Parathyroid adenoma (tissue), 2 donors: Measurements from ENCODE around the gene EMP1.

Source experiments
- H2AFZ ChIP-seq: fragments of 300-600 bp; sonication (generic); one replicate; pipeline ENCODE4 v1.7.0; 2017; ENCODE audit warnings: antibody characterized with exemption, mild to moderate bottlenecking
- H3K27ac ChIP-seq: fragments of 300-600 bp; sonication (generic); one replicate; pipeline ENCODE4 v1.7.0; 2017
- H3K27me3 ChIP-seq: fragments of 300-600 bp; sonication (generic); one replicate; pipeline ENCODE4 v1.7.0; 2017; ENCODE audit warnings: low read length; ENCODE audit not compliant: control insufficient read depth, insufficient read depth
- H3K36me3 ChIP-seq: fragments of 300-600 bp; sonication (generic); one replicate; pipeline ENCODE4 v1.7.0; 2017; ENCODE audit warnings: low read length; ENCODE audit not compliant: control insufficient read depth, insufficient read depth
- H3K4me1 ChIP-seq: fragments of 300-600 bp; sonication (generic); one replicate; pipeline ENCODE4 v1.7.0; 2017; ENCODE audit warnings: control low read depth
- H3K4me2 ChIP-seq: fragments of 300-600 bp; sonication (generic); one replicate; pipeline ENCODE4 v1.7.0; 2017; ENCODE audit warnings: low read length
- H3K4me3 ChIP-seq: fragments of 300-600 bp; sonication (generic); one replicate; pipeline ENCODE4 v1.7.0; 2017; ENCODE audit warnings: low read depth, low read length
- H3K79me2 ChIP-seq: fragments of 300-600 bp; sonication (generic); one replicate; pipeline ENCODE4 v1.7.0; 2017; ENCODE audit warnings: control low read depth
- H3K9ac ChIP-seq: fragments of 300-600 bp; sonication (generic); one replicate; pipeline ENCODE4 v1.7.0; 2017; ENCODE audit warnings: mild to moderate bottlenecking
- H3K9me3 ChIP-seq: fragments of 300-600 bp; sonication (generic); one replicate; pipeline ENCODE4 v1.7.0; 2017; ENCODE audit warnings: low read length; ENCODE audit not compliant: control insufficient read depth
- CTCF ChIP-seq: fragments of 300-600 bp; sonication (generic); IDR thresholded peaks from one replicate; pipeline ENCODE4 v1.7.0; 2017; ENCODE audit warnings: antibody characterized with exemption, mild to moderate bottlenecking
- donor health status: primary hyperparathyroidism.

Gene EMP1

GRCh38 chr12:13196130-13196921 is at the start of gene EMP1:
Gene EMP1, plus strand, starts transcription at chr12:13196726. Its CDS starts 14,785 bp downstream, at chr12:13211511.
- H2AFZ ChIP-seq: peak within 1 kb of the TSS; percentile 71
- H3K27me3 ChIP-seq: no peaks in the 10 kb centered on the region
- H3K36me3 ChIP-seq: no peaks in the 10 kb centered on the region
- H3K9ac ChIP-seq: no peak within 1 kb of the TSS
- H3K4me3 ChIP-seq: peak within 1 kb of the TSS; percentile 54
- TF ChIP-seq CTCF: no peak
- H3K9me3 ChIP-seq: no peaks in the 10 kb centered on the region
- peak within 1 kb of the TSS; percentile 33 for H3K4me2 ChIP-seq
- peaks cover 10% of the 10 kb centered on the region for H3K4me1 ChIP-seq
- no peaks in the 10 kb centered on the region for H3K79me2 ChIP-seq
- H3K27ac ChIP-seq: peak within 1 kb of the TSS; percentile 84

- H3K27ac ChIP-seq: peak overlapping the region; percentile 87
- H3K79me2 ChIP-seq: no peaks in the 10 kb centered on the region
- H3K9me3 ChIP-seq: no peaks in the 10 kb centered on the region
- no peaks in the 10 kb centered on the region for H3K27me3 ChIP-seq
- H2AFZ ChIP-seq: peak overlapping the region; percentile 71
- TF ChIP-seq CTCF: no peak
- H3K4me3 ChIP-seq: peak overlapping the region; percentile 15
- H3K4me2 ChIP-seq: peak overlapping the region; percentile 42
- H3K36me3 ChIP-seq: no peaks in the 10 kb centered on the region
- peaks cover 32% of the 10 kb centered on the region for H3K4me1 ChIP-seq
- no peak overlapping the region for H3K9ac ChIP-seq
Observed at GRCh38 chr12:13147688-13148484, 48.6 kb upstream of the EMP1 start.

GRCh38 chr12:13148485-13148847 is 48.1 kb upstream of the EMP1 start:
- peaks cover 32% of the 10 kb centered on the region for H3K4me1 ChIP-seq
- peak overlapping the region; percentile 15 for H3K4me3 ChIP-seq
- no peaks in the 10 kb centered on the region for H3K27me3 ChIP-seq
- H3K27ac ChIP-seq: peak overlapping the region; percentile 87
- no peaks in the 10 kb centered on the region for H3K79me2 ChIP-seq
- no peaks in the 10 kb centered on the region for H3K9me3 ChIP-seq
- H2AFZ ChIP-seq: peak overlapping the region; percentile 71
- peak overlapping the region; percentile 42 for H3K4me2 ChIP-seq
- TF ChIP-seq CTCF: no peak
- no peaks in the 10 kb centered on the region for H3K36me3 ChIP-seq
- no peak overlapping the region for H3K9ac ChIP-seq

GRCh38 chr12:13149411-13149810 is 47.1 kb upstream of the EMP1 start:
- Histone ChIP-seq H3K27me3 (no peaks in the 10 kb centered on the region), H3K4me2 (no peak overlapping the region), H3K36me3 (no peaks in the 10 kb centered on the region), H3K27ac (peak overlapping the region; percentile 87), H3K9me3 (no peaks in the 10 kb centered on the region), H3K4me3 (no peak overlapping the region), H3K79me2 (no peaks in the 10 kb centered on the region), H3K4me1 (peaks cover 32% of the 10 kb centered on the region), H3K9ac (no peak overlapping the region), H2AFZ (no peak overlapping the region)
- TF ChIP-seq CTCF: no peak
